ENCODE results near the gene TFF1.

Gene TFF1

DNA sequence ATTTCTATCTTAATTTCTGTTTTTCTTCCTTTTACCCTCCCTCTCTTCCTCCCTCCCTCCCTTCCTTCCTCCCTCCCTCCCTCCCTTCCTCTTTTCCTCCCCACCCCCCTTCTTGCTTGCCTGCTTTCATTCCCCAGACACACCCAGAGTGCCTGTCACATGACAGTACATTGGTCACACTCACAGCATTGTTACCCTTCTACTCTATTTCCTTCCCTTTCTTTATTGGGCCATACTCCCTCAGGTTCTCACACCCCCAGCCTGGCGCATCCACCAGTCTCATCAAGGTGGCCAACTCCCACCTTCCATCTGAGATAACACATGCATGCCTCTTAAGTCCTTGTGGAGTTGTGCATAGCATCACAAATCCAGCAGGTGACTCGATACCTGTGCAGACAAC is 18.7 kb upstream of the TFF1 start:
- TF ChIP-seq, protein P1, sequence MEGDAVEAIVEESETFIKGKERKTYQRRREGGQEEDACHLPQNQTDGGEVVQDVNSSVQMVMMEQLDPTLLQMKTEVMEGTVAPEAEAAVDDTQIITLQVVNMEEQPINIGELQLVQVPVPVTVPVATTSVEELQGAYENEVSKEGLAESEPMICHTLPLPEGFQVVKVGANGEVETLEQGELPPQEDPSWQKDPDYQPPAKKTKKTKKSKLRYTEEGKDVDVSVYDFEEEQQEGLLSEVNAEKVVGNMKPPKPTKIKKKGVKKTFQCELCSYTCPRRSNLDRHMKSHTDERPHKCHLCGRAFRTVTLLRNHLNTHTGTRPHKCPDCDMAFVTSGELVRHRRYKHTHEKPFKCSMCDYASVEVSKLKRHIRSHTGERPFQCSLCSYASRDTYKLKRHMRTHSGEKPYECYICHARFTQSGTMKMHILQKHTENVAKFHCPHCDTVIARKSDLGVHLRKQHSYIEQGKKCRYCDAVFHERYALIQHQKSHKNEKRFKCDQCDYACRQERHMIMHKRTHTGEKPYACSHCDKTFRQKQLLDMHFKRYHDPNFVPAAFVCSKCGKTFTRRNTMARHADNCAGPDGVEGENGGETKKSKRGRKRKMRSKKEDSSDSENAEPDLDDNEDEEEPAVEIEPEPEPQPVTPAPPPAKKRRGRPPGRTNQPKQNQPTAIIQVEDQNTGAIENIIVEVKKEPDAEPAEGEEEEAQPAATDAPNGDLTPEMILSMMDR (IDR thresholded peaks at IDR 0.05; ENCODE audit: control extremely low read depth, extremely low read depth, low read depth, missing control alignments) = no peak
- DNase-seq (ENCODE audit: extremely low spot score) = no peak
- ChIA-PET CTCF (no interaction called here), POLR2A (no interaction called here)

DNA sequence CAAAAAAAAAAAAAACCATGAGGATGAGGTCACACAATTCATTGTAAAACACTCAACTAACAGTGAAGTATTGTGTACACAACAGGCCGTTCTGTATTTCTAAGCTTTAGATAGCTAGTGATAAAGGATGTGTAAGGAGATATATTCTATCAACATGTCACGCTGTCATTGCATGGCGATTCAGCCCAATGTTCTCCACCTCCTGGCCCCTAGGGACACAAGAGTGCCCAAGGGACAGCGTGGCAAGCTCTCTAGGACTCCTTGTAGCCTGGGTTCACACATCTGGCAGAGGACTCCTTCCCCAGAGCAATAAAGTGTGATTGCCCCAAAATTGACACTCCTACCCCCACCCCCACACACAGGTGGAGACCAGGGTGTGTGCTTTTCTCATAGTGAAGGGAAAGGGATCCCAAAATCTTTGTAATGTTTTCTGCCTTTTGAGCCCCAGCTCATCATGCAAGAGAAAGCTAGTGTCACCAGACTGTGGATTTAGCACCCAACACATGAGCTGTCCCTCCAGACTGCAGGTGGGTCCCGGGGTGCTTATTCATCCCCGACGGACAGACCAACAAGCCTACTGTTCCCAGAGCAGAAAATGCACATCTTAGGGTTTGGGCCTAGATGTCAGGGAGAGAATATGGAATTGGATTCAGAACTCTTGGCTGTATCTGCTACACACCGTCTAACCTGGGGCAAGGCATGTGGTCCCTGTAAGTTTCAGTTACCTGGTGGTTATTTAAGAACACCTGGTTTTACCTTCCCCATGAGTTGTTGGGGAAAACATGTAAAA is 18.0 kb upstream of the TFF1 start:
- ChIA-PET CTCF (no interaction called here), POLR2A (no interaction called here)
- TF ChIP-seq, protein P1 (IDR thresholded peaks at IDR 0.05; ENCODE audit: control extremely low read depth, extremely low read depth, low read depth, missing control alignments) = no peak
- no peak for DNase-seq (ENCODE audit: extremely low spot score)

DNA sequence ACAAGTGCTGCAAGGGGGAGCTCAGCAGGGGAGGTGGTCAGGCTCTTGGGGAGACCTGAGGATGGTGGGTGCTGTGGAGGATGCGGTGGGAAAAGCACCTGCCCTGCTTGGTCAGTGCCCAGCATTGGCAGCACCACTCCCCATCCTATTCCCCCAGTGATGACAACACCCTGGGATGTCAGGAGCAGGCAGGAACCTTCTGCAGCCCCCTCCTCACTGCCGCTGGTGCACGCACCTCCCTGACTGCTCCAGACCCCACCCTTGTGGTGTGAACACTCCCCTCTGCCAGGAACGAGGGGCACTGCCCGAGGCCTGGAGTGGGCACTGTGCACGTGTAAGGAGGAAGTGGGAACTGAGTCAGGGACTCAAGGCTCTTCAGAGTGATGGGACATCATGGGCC is 17.0 kb upstream of the TFF1 start:
- POLR2A ChIA-PET = no interaction called here
- no peak for DNase-seq (ENCODE audit: extremely low spot score)
- TF ChIP-seq, protein P1 (IDR thresholded peaks at IDR 0.05; ENCODE audit: control extremely low read depth, extremely low read depth, low read depth, missing control alignments) = no peak
- CTCF ChIA-PET = interaction anchor here (2.5 kb wide), 1 partner anchor 73 kb away, joined by 13 read pairs; no protein-coding TSS in a partner anchor

- ChIA-PET CTCF (interaction anchor here (1.2 to 2.5 kb wide), 2 partner anchors 33 to 73 kb away, joined by 3 to 13 read pairs; no protein-coding TSS in a partner anchor), POLR2A (no interaction called here)
- DNase-seq (ENCODE audit: extremely low spot score) = no peak
- TF ChIP-seq, protein P1 (IDR thresholded peaks at IDR 0.05; ENCODE audit: control extremely low read depth, extremely low read depth, low read depth, missing control alignments) = no peak
Measured at GRCh38 chr21:42382915-42383314, 16.6 kb upstream of the TFF1 start.

- no peak for DNase-seq (ENCODE audit: extremely low spot score)
- TF ChIP-seq, protein P1 (IDR thresholded peaks at IDR 0.05; ENCODE audit: control extremely low read depth, extremely low read depth, low read depth, missing control alignments) = peak; percentile 29
- POLR2A ChIA-PET = no interaction called here
Measured at GRCh38 chr21:42381347-42381984, 15.1 kb upstream of the TFF1 start.

GRCh38 chr21:42379426-42380215 is 13.3 kb upstream of the TFF1 start:
- ChIA-PET POLR2A (no interaction called here), CTCF (no interaction called here)
- TF ChIP-seq, protein P1 (IDR thresholded peaks at IDR 0.05; ENCODE audit: control extremely low read depth, extremely low read depth, low read depth, missing control alignments) = no peak
- DNase-seq (ENCODE audit: extremely low spot score) = no peak

More at GRCh38 chr21:42381347-42381984, 15.1 kb upstream of the TFF1 start:
- CTCF ChIA-PET = interaction anchor here (0.7 to 2.5 kb wide), 11 partner anchors 11 to 72 kb away, joined by 3 to 13 read pairs (median 4); partner anchors contain the start of gene UBASH3A
